Measurements from ENCODE around the gene SYTL5.

The SYTL5 gene

GRCh38 chrX:38102875-38103274 is 96.5 kb downstream of the SYTL5 start:
- no peak overlapping the region for H3K18ac ChIP-seq (ENCODE audit: low read depth in 1 of 2, low read length in 2 of 2)
- DNase-seq = no peak
- no peak overlapping the region for H3K14ac ChIP-seq (ENCODE audit: low read length in 2 of 2)
- no peak overlapping the region for H3K9ac ChIP-seq (ENCODE audit: low read length)
- no peak overlapping the region for H2BK15ac ChIP-seq (ENCODE audit: low read depth, poor library complexity, severe bottlenecking)
- H2BK120ac ChIP-seq (ENCODE audit: low read depth, low read length) = no peak overlapping the region
- H3K9me3 ChIP-seq (ENCODE audit: control insufficient read depth, low read length) = peaks cover 13% of the 10 kb centered on the region
- no peak overlapping the region for H2AFZ ChIP-seq (ENCODE audit: low read depth, low read length)
- H2AK5ac ChIP-seq (ENCODE audit: low read length, severe bottlenecking) = no peak overlapping the region
- H3K4me1 ChIP-seq (ENCODE audit: control insufficient read depth, insufficient read depth, low read depth, low read length) = no peaks in the 10 kb centered on the region
- H4K8ac ChIP-seq (ENCODE audit: low read length) = no peak overlapping the region
- H3K79me1 ChIP-seq (replicated peaks; ENCODE audit: low read length, poor library complexity, severe bottlenecking) = no peaks in the 10 kb centered on the region
- no peaks in the 10 kb centered on the region for H3K27me3 ChIP-seq (ENCODE audit: control insufficient read depth in 1 of 2, insufficient read depth in 1 of 2, low read length in 2 of 2)
- H2BK12ac ChIP-seq (ENCODE audit: low read length in 2 of 2) = no peak overlapping the region
- no peak overlapping the region for H4K91ac ChIP-seq (ENCODE audit: low read length)
- 40% methylated on average over 1 of the region's 1 CpG for WGBS
- no peak overlapping the region for H3K4me2 ChIP-seq (ENCODE audit: low read length, poor library complexity, severe bottlenecking)
- H3K27ac ChIP-seq (ENCODE audit: low read length, poor library complexity, severe bottlenecking) = no peak overlapping the region
- no peak overlapping the region for H3K4me3 ChIP-seq (ENCODE audit: insufficient read depth in 1 of 2, low read depth in 1 of 2, low read length in 2 of 2)
- H2BK5ac ChIP-seq (ENCODE audit: low read depth, low read length, poor library complexity, severe bottlenecking) = no peak overlapping the region
- no peaks in the 10 kb centered on the region for H3K36me3 ChIP-seq (ENCODE audit: control insufficient read depth in 1 of 2, insufficient read depth in 2 of 2, low read depth in 1 of 2, low read length in 2 of 2)
- H3K4ac ChIP-seq (ENCODE audit: low read depth in 1 of 2, low read length in 2 of 2) = no peak overlapping the region
- no peak overlapping the region for H3K23ac ChIP-seq (ENCODE audit: low read length in 2 of 2)

GRCh38 chrX:38103857-38104812 is 97.8 kb downstream of the SYTL5 start:
- Histone ChIP-seq H4K8ac (ENCODE audit: low read length) (no peak overlapping the region), H2BK12ac (ENCODE audit: low read length in 2 of 2) (no peak overlapping the region), H3K27ac (ENCODE audit: low read length, poor library complexity, severe bottlenecking) (no peak overlapping the region), H3K36me3 (ENCODE audit: control insufficient read depth in 1 of 2, insufficient read depth in 2 of 2, low read depth in 1 of 2, low read length in 2 of 2) (no peaks in the 10 kb centered on the region), H3K79me1 (replicated peaks; ENCODE audit: low read length, poor library complexity, severe bottlenecking) (no peaks in the 10 kb centered on the region), H3K9me3 (ENCODE audit: control insufficient read depth, low read length) (peaks cover 13% of the 10 kb centered on the region), H3K4me2 (ENCODE audit: low read length, poor library complexity, severe bottlenecking) (no peak overlapping the region), H2BK120ac (ENCODE audit: low read depth, low read length) (no peak overlapping the region), H4K91ac (ENCODE audit: low read length) (no peak overlapping the region), H3K4me1 (ENCODE audit: control insufficient read depth, insufficient read depth, low read depth, low read length) (no peaks in the 10 kb centered on the region), H3K27me3 (ENCODE audit: control insufficient read depth in 1 of 2, insufficient read depth in 1 of 2, low read length in 2 of 2) (no peaks in the 10 kb centered on the region), H2AK5ac (ENCODE audit: low read length, severe bottlenecking) (no peak overlapping the region), H3K9ac (ENCODE audit: low read length) (no peak overlapping the region), H2BK15ac (ENCODE audit: low read depth, poor library complexity, severe bottlenecking) (no peak overlapping the region), H3K18ac (ENCODE audit: low read depth in 1 of 2, low read length in 2 of 2) (no peak overlapping the region), H3K14ac (ENCODE audit: low read length in 2 of 2) (no peak overlapping the region), H3K4me3 (ENCODE audit: insufficient read depth in 1 of 2, low read depth in 1 of 2, low read length in 2 of 2) (no peak overlapping the region), H3K4ac (ENCODE audit: low read depth in 1 of 2, low read length in 2 of 2) (no peak overlapping the region), H2AFZ (ENCODE audit: low read depth, low read length) (no peak overlapping the region), H2BK5ac (ENCODE audit: low read depth, low read length, poor library complexity, severe bottlenecking) (no peak overlapping the region), H3K23ac (ENCODE audit: low read length in 2 of 2) (no peak overlapping the region)
- 87% methylated on average over 2 of the region's 5 CpGs for WGBS
- no peak for DNase-seq

GRCh38 chrX:38105216-38105725 is 98.9 kb downstream of the SYTL5 start:
- no peak overlapping the region for H3K4me3 ChIP-seq (ENCODE audit: insufficient read depth in 1 of 2, low read depth in 1 of 2, low read length in 2 of 2)
- H3K18ac ChIP-seq (ENCODE audit: low read depth in 1 of 2, low read length in 2 of 2) = no peak overlapping the region
- no peak overlapping the region for H4K91ac ChIP-seq (ENCODE audit: low read length)
- H3K4me1 ChIP-seq (ENCODE audit: control insufficient read depth, insufficient read depth, low read depth, low read length) = no peaks in the 10 kb centered on the region
- no peak overlapping the region for H2BK120ac ChIP-seq (ENCODE audit: low read depth, low read length)
- H3K27ac ChIP-seq (ENCODE audit: low read length, poor library complexity, severe bottlenecking) = no peak overlapping the region
- WGBS = 59% methylated on average over 2 of the region's 6 CpGs
- no peak overlapping the region for H2BK5ac ChIP-seq (ENCODE audit: low read depth, low read length, poor library complexity, severe bottlenecking)
- H2BK15ac ChIP-seq (ENCODE audit: low read depth, poor library complexity, severe bottlenecking) = no peak overlapping the region
- H3K36me3 ChIP-seq (ENCODE audit: control insufficient read depth in 1 of 2, insufficient read depth in 2 of 2, low read depth in 1 of 2, low read length in 2 of 2) = no peaks in the 10 kb centered on the region
- no peaks in the 10 kb centered on the region for H3K27me3 ChIP-seq (ENCODE audit: control insufficient read depth in 1 of 2, insufficient read depth in 1 of 2, low read length in 2 of 2)
- H3K14ac ChIP-seq (ENCODE audit: low read length in 2 of 2) = no peak overlapping the region
- no peak overlapping the region for H3K4me2 ChIP-seq (ENCODE audit: low read length, poor library complexity, severe bottlenecking)
- no peak overlapping the region for H3K9ac ChIP-seq (ENCODE audit: low read length)
- no peak overlapping the region for H2AFZ ChIP-seq (ENCODE audit: low read depth, low read length)
- H3K23ac ChIP-seq (ENCODE audit: low read length in 2 of 2) = no peak overlapping the region
- no peak overlapping the region for H2AK5ac ChIP-seq (ENCODE audit: low read length, severe bottlenecking)
- H4K8ac ChIP-seq (ENCODE audit: low read length) = no peak overlapping the region
- H3K79me1 ChIP-seq (replicated peaks; ENCODE audit: low read length, poor library complexity, severe bottlenecking) = no peaks in the 10 kb centered on the region
- no peak for DNase-seq
- no peak overlapping the region for H2BK12ac ChIP-seq (ENCODE audit: low read length in 2 of 2)
- H3K4ac ChIP-seq (ENCODE audit: low read depth in 1 of 2, low read length in 2 of 2) = no peak overlapping the region
- H3K9me3 ChIP-seq (ENCODE audit: control insufficient read depth, low read length) = peaks cover 3% of the 10 kb centered on the region

- Histone ChIP-seq H2BK120ac (ENCODE audit: low read depth, low read length) (no peak overlapping the region), H3K4ac (ENCODE audit: low read depth in 1 of 2, low read length in 2 of 2) (no peak overlapping the region), H3K14ac (ENCODE audit: low read length in 2 of 2) (no peak overlapping the region), H3K9me3 (ENCODE audit: control insufficient read depth, low read length) (no peaks in the 10 kb centered on the region), H3K27me3 (ENCODE audit: control insufficient read depth in 1 of 2, insufficient read depth in 1 of 2, low read length in 2 of 2) (peaks cover 0 to under 1% of the 10 kb centered on the region in 2 experiments), H3K4me2 (ENCODE audit: low read length, poor library complexity, severe bottlenecking) (no peak overlapping the region), H2AK5ac (ENCODE audit: low read length, severe bottlenecking) (no peak overlapping the region), H2BK15ac (ENCODE audit: low read depth, poor library complexity, severe bottlenecking) (no peak overlapping the region), H3K18ac (ENCODE audit: low read depth in 1 of 2, low read length in 2 of 2) (no peak overlapping the region), H3K27ac (ENCODE audit: low read length, poor library complexity, severe bottlenecking) (no peak overlapping the region), H2AFZ (ENCODE audit: low read depth, low read length) (no peak overlapping the region), H3K79me1 (replicated peaks; ENCODE audit: low read length, poor library complexity, severe bottlenecking) (no peaks in the 10 kb centered on the region), H3K36me3 (ENCODE audit: control insufficient read depth in 1 of 2, insufficient read depth in 2 of 2, low read depth in 1 of 2, low read length in 2 of 2) (no peaks in the 10 kb centered on the region), H3K9ac (ENCODE audit: low read length) (no peak overlapping the region), H3K23ac (ENCODE audit: low read length in 2 of 2) (no peak overlapping the region), H2BK5ac (ENCODE audit: low read depth, low read length, poor library complexity, severe bottlenecking) (no peak overlapping the region), H4K91ac (ENCODE audit: low read length) (no peak overlapping the region), H3K4me3 (ENCODE audit: insufficient read depth in 1 of 2, low read depth in 1 of 2, low read length in 2 of 2) (no peak overlapping the region), H3K4me1 (ENCODE audit: control insufficient read depth, insufficient read depth, low read depth, low read length) (no peaks in the 10 kb centered on the region), H2BK12ac (ENCODE audit: low read length in 2 of 2) (no peak overlapping the region), H4K8ac (ENCODE audit: low read length) (no peak overlapping the region)
- DNase-seq = no peak
- WGBS = 78% methylated on average over 3 of the region's 6 CpGs
Measured at GRCh38 chrX:38106991-38107655, 100.8 kb downstream of the SYTL5 start.

Measured in mesenchymal stem cell (in vitro differentiated cells and primary cell).